ENCODE measurements around the gene DRICH1. TPM values are rescaled to one million over a fixed set of nuclear protein-coding genes. Genes with fewer than 3 reads are reported as not detected.
"Not testable (repeated sequence)": the region's sequence is repeated elsewhere in the genome, so short reads cannot be mapped to it uniquely, and the experiment has no call there.

The DRICH1 gene
- total RNA-seq, 1 experiment from 2014 or later = 0.45 TPM

- intact Hi-C loops (cut with micrococcal nuclease; ENCODE audit: unreplicated experiment) = no loop called here
- Histone ChIP-seq H3K4me3 (ENCODE audit: low read depth, low read length, poor library complexity, severe bottlenecking) (no peak overlapping the region), H3K27ac (ENCODE audit: low read depth, low read length, poor library complexity, severe bottlenecking) (no peak overlapping the region), H3K36me3 (ENCODE audit: insufficient read depth, low read length, poor library complexity, severe bottlenecking) (no peaks in the 10 kb centered on the region), H3K9me3 (ENCODE audit: low read depth, low read length, poor library complexity, severe bottlenecking) (no peaks in the 10 kb centered on the region), H3K27me3 (replicated peaks; ENCODE audit: insufficient read depth, low read depth, low read length, poor library complexity) (no peaks in the 10 kb centered on the region), H3K4me1 (ENCODE audit: insufficient read depth, low read length, poor library complexity, severe bottlenecking) (no peaks in the 10 kb centered on the region)
- DNase-seq (ENCODE audit: low spot score) = no peak
- CTCF ChIA-PET = no interaction called here
- POLR2A ChIA-PET (ENCODE audit: low non-redundant PET) = no interaction called here
- TF ChIP-seq EZH2 (IDR thresholded peaks at IDR 0.05; ENCODE audit: borderline replicate concordance, low read depth, low read length, poor library complexity, severe bottlenecking) (no peak), CTCF (conservative IDR thresholded peaks at IDR 0.05; ENCODE audit: low read depth, low read length) (no peak)
- BruUV-seq (replicated peaks) = no TSS peak
These were observed 17.0 kb upstream of the DRICH1 start for GRCh38 chr22:23649071-23649501.

- H3K9me3 ChIP-seq (ENCODE audit: low read depth, low read length, poor library complexity, severe bottlenecking); H3K27ac ChIP-seq (ENCODE audit: low read depth, low read length, poor library complexity, severe bottlenecking); CTCF ChIA-PET; H3K27me3 ChIP-seq (replicated peaks; ENCODE audit: insufficient read depth, low read depth, low read length, poor library complexity); POLR2A ChIA-PET (ENCODE audit: low non-redundant PET); BruUV-seq (replicated peaks); H3K36me3 ChIP-seq (ENCODE audit: insufficient read depth, low read length, poor library complexity, severe bottlenecking); DNase-seq (ENCODE audit: low spot score); intact Hi-C loops (cut with micrococcal nuclease; ENCODE audit: unreplicated experiment); H3K4me3 ChIP-seq (ENCODE audit: low read depth, low read length, poor library complexity, severe bottlenecking); H3K4me1 ChIP-seq (ENCODE audit: insufficient read depth, low read length, poor library complexity, severe bottlenecking): not testable (repeated sequence)
These were observed 14.4 kb upstream of the DRICH1 start for GRCh38 chr22:23646526-23646925.

- CTCF ChIA-PET = not testable (repeated sequence)
These were observed 8.1 kb upstream of the DRICH1 start for GRCh38 chr22:23640206-23640605.

GRCh38 chr22:23639661-23640060 lies 7.5 kb upstream of the DRICH1 start:
- no TSS peak for BruUV-seq (replicated peaks)
- TF ChIP-seq CTCF (conservative IDR thresholded peaks at IDR 0.05; ENCODE audit: low read depth, low read length) (no peak), EZH2 (IDR thresholded peaks at IDR 0.05; ENCODE audit: borderline replicate concordance, low read depth, low read length, poor library complexity, severe bottlenecking) (no peak)
- Histone ChIP-seq H3K36me3 (ENCODE audit: insufficient read depth, low read length, poor library complexity, severe bottlenecking) (no peaks in the 10 kb centered on the region), H3K9me3 (ENCODE audit: low read depth, low read length, poor library complexity, severe bottlenecking) (no peaks in the 10 kb centered on the region), H3K4me3 (ENCODE audit: low read depth, low read length, poor library complexity, severe bottlenecking) (no peak overlapping the region), H3K27me3 (replicated peaks; ENCODE audit: insufficient read depth, low read depth, low read length, poor library complexity) (no peaks in the 10 kb centered on the region), H3K27ac (ENCODE audit: low read depth, low read length, poor library complexity, severe bottlenecking) (no peak overlapping the region), H3K4me1 (ENCODE audit: insufficient read depth, low read length, poor library complexity, severe bottlenecking) (no peaks in the 10 kb centered on the region)
- intact Hi-C loops (cut with micrococcal nuclease; ENCODE audit: unreplicated experiment) = no loop called here
- no peak for DNase-seq (ENCODE audit: low spot score)
- CTCF ChIA-PET = no interaction called here
- POLR2A ChIA-PET (ENCODE audit: low non-redundant PET) = no interaction called here

More at GRCh38 chr22:23640206-23640605, 8.1 kb upstream of the DRICH1 start:
- H3K27ac ChIP-seq (ENCODE audit: low read depth, low read length, poor library complexity, severe bottlenecking); BruUV-seq (replicated peaks); POLR2A ChIA-PET (ENCODE audit: low non-redundant PET); H3K4me1 ChIP-seq (ENCODE audit: insufficient read depth, low read length, poor library complexity, severe bottlenecking); H3K4me3 ChIP-seq (ENCODE audit: low read depth, low read length, poor library complexity, severe bottlenecking); H3K9me3 ChIP-seq (ENCODE audit: low read depth, low read length, poor library complexity, severe bottlenecking); intact Hi-C loops (cut with micrococcal nuclease; ENCODE audit: unreplicated experiment); DNase-seq (ENCODE audit: low spot score); H3K36me3 ChIP-seq (ENCODE audit: insufficient read depth, low read length, poor library complexity, severe bottlenecking); H3K27me3 ChIP-seq (replicated peaks; ENCODE audit: insufficient read depth, low read depth, low read length, poor library complexity): not testable (repeated sequence)

All from A673 (cell line).